GM19463 (cell line): Measurements from ENCODE around the gene GPSM1.

Experiments
- ATAC-seq: cut with Tn5 transposase; IDR thresholded peaks from one replicate; pipeline ENCODE4 v1.9.1; 2021; ENCODE audit warnings: mild to moderate bottlenecking, moderate library complexity; ENCODE audit not compliant: unreplicated experiment

Gene GPSM1

DNA sequence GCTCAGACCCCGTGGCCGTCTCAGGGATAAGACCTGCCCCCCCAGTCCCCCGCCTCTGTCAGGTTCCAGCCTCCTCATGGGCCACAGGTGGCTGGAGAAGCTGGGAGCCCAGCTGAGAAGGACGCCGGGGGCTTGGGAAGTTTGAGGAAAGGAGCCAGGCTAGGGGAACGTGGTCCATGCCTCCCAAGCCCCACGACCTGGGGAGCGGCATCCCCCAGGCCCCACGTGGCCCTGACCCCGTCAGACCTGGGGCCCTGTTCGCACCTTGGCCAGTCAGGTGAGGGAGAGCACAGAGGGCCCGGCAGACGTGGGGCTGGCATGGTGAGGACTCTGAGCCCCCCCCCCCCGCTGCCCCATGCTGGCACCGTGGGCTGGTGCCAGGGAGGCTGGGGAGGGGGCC is 3.7 kb downstream of the GPSM1 start:
- ATAC-seq = no peak

DNA sequence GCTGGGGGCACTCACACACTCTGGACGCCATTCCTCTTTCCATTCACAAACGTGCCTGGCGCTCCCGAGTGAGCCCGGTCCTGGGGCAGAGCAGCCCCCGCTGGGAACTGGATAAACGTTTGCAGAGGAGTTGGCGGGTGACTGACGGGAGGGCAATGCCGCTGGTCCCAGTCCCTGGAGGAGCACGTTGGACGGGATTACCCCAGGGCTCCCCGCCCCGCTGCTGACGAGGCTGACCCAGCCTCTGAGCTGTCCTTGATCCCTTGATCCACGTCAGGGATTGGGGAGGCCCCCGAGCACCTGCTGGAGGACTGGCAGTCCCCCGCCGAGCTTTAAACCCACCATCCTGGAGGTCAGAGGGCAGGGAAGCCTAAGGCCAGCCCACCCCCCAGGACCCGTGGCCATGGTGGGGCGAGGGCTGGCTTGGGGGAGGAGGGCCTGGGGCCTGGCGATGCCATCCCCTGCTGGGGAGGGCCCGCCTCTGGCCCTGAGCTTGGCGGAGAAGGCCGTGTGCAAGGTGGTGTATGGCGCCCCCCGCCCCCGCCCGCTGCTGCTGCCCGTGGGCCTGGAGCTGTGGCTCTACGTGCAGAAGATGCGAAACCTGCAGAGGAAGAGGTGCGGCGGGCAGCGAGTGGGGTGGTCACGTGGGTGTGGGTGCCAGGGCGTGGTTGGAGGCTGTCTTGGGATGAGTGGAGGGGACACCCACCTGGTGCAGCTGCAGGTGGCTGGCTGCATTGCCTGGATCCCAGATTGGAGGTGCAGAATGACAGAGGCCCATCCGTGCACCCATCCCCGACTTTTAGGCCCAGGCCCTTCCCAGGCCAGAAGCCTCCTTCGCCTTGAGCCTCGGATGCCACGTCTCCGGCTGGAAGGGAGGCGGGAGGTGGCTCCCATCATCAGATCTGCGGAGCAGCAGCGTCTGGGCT is 4.5 kb downstream of the GPSM1 start:
- no peak for ATAC-seq

DNA sequence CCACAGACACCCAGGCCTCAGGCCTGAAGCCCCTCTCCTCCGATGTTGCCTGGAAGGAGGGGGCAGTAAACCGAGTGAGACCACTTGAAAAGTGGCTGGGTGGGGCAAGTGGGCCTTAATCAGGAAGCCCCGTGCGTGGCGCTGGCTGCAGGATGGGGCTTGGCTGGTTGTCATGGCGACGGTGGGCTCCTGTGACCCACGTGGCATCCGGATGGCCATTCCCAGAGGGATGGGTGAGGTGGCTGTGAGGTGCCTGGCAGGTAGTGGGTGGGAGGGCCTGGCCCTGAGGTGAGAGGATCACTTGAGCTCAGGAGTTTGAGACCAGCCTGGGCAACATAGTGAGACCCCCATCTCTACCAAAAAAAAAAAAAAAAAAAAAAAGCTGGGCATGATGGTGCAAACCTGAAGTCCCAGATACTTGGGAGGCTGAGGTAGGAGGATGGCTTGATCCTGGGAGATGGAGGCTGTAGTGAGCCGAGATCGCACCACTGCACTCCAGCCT is 5.2 kb downstream of the GPSM1 start:
- ATAC-seq = no peak

- ATAC-seq = no peak
Measured at GRCh38 chr9:136333045-136333444, 5.7 kb downstream of the GPSM1 start.

DNA sequence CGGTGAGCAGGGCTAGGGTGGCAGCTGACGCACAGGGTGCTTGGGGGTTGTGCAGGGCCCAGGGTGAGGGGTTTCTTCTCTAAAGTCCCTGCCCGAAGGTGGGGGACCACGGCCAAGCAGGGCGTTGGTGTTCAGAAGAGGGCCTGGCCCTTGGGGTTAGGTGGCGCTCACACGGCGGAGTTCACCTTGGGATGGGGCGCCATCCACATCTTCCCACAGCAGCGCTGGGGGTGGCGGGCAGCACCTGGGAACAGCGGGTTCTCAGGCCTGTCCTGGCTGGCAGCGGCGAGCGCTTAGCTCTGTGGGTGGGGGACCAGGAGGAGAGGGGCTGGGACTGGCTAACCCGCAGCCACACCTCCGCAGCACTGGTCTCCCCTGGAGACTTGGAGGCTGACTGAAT is 6.1 kb downstream of the GPSM1 start:
- ATAC-seq = no peak

- no peak for ATAC-seq
Measured at GRCh38 chr9:136334541-136334940, 7.2 kb downstream of the GPSM1 start.

GRCh38 chr9:136335296-136336155 is 8.2 kb downstream of the GPSM1 start:
- no peak for ATAC-seq

GRCh38 chr9:136336156-136336870 is 9.0 kb downstream of the GPSM1 start:
- ATAC-seq = no peak

DNA sequence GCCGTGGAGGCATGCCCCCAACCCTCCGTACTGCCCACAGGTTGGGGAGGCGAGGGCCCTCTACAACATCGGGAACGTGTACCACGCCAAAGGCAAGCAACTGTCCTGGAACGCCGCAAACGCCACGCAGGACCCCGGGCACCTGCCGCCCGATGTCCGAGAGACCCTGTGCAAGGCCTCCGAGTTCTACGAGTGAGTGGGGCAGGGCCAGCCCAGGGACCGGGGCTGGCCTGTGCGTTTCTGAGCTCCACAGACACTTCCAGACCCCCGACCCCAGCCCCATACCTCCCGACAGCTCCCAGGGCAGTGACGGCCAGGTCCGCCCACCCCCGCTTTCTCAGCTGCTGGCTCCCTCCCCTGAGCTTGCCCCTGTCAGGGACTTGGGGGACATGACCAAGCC is 9.5 kb downstream of the GPSM1 start:
- ATAC-seq = no peak

DNA sequence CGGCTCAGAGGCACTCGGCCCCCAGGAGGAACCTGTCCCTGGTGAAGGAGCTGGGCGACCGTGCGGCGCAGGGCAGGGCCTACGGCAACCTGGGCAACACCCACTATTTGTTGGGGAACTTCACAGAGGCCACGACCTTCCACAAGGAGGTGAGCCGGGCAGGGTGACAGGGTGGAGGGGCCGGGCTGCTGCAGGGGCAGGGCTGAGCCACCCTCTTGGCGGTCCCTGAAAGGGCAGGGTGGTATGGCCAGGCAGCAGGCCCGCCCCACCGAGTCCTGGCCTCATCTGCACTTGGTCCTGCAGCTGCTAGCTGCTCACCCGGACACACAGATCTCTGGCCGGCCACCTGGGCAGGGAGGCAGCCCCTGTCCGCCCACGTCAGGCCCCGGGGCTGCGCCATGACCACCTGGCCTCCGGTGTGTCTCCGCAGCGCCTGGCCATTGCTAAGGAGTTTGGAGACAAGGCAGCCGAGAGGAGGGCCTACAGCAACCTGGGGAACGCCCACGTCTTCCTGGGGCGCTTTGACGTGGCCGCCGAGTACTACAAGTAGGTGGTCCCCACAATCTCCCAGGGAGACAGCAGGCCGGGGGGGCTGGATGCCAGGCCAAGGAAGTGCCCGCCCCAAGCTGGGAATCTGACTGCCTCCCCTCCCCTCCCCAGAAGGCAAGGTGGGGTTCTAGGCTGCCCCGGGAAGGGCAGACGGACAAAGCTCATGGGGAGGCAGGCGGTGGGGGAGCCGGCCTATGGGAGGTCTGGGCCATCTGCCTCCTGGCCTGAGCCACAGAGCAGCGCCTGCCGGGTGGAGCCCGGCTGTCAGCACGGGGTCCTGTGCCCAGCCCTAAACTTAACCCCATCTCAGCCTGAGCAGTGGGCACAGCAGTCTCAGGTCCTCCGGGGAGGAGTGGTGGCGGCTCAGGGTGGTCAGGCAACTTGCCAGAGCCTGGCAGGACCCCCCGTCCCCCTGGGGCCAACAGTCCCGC is 10.4 kb downstream of the GPSM1 start:
- no peak for ATAC-seq

- ATAC-seq = no peak
Measured at GRCh38 chr9:136338511-136338910, 11.2 kb downstream of the GPSM1 start.

GRCh38 chr9:136339173-136339957 is 12.0 kb downstream of the GPSM1 start:
- no peak for ATAC-seq

DNA sequence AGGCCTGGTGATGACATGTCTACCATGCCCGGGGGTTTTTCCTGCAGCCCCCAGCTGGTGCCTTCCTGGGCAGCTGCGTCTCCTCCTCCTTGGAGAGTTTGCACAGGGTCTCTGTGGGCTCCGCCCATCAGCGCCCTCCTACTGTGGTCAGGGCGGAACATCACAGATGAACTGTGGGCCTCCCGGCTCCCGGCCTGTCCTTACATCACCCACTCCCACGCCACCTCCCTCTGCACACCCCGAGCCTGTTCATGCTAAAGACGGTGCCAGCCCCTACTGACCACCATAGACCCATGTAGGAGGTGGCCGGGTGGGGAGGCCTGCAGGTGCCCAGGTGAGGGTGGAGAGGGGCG is 12.6 kb downstream of the GPSM1 start:
- ATAC-seq = no peak

GRCh38 chr9:136340356-136341041 is 13.2 kb downstream of the GPSM1 start:
- no peak for ATAC-seq

- ATAC-seq = no peak
Measured at GRCh38 chr9:136341042-136341655, 13.8 kb downstream of the GPSM1 start.

DNA sequence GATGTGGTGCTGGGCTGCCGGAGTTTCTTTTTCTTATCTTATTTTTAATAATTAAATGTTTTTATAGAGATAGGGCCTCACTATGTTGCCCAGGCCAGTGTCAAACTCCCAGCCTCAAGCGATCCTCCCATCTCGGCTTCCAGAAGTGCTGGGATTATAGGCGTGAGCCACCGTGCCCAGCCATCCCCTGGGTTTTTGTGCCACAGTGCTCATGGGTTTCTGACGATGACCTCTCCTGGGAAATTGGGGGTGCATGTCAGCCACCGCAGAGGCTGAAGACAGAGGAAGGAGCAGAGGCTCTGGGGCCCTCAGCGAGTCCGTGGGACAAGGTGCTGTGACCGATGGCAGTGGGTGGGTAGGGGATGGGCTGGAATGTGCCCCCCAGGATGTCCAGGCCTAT is 14.4 kb downstream of the GPSM1 start:
- ATAC-seq = no peak

DNA sequence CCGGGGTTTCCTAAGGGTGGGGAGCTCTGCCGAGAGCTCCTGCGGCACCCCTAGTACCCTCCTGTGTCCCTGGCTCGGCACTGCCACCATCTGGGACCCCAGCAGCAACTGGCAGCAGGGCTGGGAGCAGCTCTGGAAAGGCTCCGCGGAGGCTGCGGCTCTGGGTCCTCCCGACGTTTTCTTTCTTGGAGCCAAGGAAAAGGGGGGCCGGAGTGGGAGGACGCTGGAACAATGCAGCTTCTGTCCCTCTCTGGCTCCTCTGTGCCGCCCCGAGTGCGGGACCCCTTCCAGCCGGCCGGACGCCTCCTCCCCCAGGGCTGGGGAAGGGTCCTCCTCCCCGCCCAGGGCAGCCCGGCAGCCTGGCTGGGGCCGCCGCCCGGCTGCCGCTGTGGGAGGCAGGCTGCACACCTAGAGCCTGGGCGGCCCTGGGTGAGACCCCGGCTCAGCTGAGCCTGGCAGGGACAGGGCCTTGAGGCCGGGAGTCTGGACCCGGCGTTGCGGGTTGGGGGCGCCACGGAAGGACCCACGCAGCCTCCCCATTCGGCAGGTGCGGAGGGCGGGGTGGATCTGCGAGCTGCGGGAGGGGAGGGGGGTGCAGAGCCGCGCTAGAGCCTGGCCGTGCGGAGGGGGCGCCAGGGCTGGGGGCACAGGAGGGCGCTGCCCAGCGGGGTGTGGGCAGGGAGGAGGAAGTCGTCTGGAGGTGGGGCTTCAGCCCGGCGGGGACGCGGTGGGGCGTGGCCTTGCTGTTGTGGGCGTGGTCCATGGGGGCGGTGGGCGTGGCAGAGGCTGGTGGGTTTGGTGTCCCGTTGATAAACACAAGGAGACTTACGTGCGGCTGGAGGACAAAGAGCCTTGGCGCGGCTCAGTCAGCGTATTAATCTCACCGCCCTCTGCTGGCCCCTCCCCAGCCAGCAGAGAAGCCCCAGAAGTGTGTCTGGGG is 15.1 kb downstream of the GPSM1 start:
- ATAC-seq = no peak
